ENCODE data around the gene AKR1A1. TPM values are rescaled to one million over a fixed set of nuclear protein-coding genes. Genes with fewer than 3 reads are reported as not detected.

The AKR1A1 gene
- total RNA-seq, 1 donor from 2014 or later, result 203 TPM

DNA sequence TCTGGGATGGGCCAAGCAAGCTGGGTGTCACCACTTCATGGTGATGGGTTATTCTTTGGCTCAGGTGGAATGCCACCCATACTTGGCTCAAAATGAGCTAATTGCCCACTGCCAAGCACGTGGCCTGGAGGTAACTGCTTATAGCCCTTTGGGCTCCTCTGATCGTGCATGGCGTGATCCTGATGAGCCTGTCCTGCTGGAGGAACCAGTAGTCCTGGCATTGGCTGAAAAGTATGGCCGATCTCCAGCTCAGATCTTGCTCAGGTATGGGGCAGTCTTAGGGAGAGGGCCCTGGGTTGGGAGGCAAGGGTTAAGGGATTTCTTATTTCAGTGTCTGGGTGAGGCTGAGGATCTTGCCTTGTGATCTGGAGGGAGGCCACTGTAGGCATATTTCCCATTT lies 17.8 kb downstream of the AKR1A1 start:
- intact Hi-C loops (cut with DNase I), result no loop called here
- peaks cover 64% of the 10 kb centered on the region for H3K36me3 ChIP-seq

DNA sequence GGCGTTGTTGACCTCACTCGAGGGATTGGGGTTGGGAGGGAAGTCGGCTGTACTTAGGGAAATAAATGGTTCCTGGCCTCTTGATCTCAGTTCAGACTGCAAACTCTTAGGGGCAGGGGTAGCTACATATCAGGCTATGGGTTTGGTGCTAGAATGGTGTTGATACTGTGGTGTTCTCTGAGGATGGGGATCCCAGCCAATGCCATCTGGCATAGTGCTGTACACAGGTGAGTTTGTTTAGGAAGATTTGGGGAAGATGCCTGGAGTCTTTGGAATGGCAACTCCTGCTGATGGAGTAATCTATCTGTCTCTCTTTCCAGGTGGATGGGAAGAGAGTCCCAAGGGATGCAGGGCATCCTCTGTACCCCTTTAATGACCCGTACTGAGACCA lies 18.9 kb downstream of the AKR1A1 start:
- H3K4me1 ChIP-seq, result peaks cover 12% of the 10 kb centered on the region
- H3K36me3 ChIP-seq, result peaks cover 53% of the 10 kb centered on the region
- no peak overlapping the region for H3K4me3 ChIP-seq
- DNase-seq (no peak), ATAC-seq (no peak)
- intact Hi-C loops (cut with DNase I), result no loop called here
- TF ChIP-seq, protein P1, sequence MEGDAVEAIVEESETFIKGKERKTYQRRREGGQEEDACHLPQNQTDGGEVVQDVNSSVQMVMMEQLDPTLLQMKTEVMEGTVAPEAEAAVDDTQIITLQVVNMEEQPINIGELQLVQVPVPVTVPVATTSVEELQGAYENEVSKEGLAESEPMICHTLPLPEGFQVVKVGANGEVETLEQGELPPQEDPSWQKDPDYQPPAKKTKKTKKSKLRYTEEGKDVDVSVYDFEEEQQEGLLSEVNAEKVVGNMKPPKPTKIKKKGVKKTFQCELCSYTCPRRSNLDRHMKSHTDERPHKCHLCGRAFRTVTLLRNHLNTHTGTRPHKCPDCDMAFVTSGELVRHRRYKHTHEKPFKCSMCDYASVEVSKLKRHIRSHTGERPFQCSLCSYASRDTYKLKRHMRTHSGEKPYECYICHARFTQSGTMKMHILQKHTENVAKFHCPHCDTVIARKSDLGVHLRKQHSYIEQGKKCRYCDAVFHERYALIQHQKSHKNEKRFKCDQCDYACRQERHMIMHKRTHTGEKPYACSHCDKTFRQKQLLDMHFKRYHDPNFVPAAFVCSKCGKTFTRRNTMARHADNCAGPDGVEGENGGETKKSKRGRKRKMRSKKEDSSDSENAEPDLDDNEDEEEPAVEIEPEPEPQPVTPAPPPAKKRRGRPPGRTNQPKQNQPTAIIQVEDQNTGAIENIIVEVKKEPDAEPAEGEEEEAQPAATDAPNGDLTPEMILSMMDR (IDR thresholded peaks at IDR 0.05), result no peak
- H3K27me3 ChIP-seq (ENCODE audit: low read depth), result no peaks in the 10 kb centered on the region
- no peaks in the 10 kb centered on the region for H3K9me3 ChIP-seq
- H3K27ac ChIP-seq, result peak overlapping the region; percentile 21

More for the DNA sequence above, 17.8 kb downstream of the AKR1A1 start:
- Histone ChIP-seq H3K27me3 (ENCODE audit: low read depth) (no peaks in the 10 kb centered on the region), H3K4me3 (no peak overlapping the region), H3K27ac (no peak overlapping the region), H3K4me1 (peaks cover 12% of the 10 kb centered on the region), H3K9me3 (no peaks in the 10 kb centered on the region)
- no peak for ATAC-seq
- DNase-seq, result no peak
- TF ChIP-seq, protein P1 (IDR thresholded peaks at IDR 0.05), result no peak

DNA sequence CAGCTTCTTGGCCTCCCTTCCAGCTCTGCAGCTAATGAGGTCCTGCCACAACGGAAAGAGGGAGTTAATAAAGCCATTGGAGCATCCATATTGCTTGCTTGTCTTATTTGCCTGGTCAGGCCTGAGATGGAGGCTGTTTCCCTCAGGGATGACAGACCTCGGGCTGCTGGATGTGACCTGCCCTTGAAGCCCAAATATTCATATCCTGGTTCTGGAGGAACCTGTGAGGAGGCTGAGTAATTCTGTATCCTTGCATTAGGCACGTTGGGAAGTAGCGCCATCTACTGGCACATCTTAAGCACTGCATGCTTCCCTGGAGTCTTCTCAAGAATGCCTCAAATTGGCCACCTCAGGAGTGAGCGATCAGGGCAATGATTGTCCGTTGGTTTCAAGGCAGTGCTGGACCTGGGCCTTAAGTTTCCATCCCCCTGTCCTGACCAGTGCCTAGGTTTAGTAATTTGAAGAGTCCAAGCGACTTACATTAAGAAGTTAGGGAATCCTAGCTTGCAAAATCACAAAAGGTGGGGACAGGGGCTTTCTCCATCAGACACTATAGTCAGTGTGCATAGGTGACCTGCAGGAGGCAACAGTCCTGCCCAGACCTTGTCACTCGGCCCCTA lies 19.4 kb downstream of the AKR1A1 start:
- ATAC-seq (peak; percentile 90 to 95), DNase-seq (peak; percentile 61)
- Histone ChIP-seq H3K36me3 (peaks cover 51% of the 10 kb centered on the region), H3K4me1 (peaks cover 12% of the 10 kb centered on the region), H3K9me3 (no peaks in the 10 kb centered on the region), H3K27me3 (ENCODE audit: low read depth) (no peaks in the 10 kb centered on the region), H3K4me3 (no peak overlapping the region), H3K27ac (peak overlapping the region; percentile 21)
- TF ChIP-seq, protein P1 (IDR thresholded peaks at IDR 0.05), result peak; percentile 99
- intact Hi-C loops (cut with DNase I), result loop anchor here (5.0 kb wide), 1 partner anchor 58 kb away; no protein-coding TSS in a partner anchor

- H3K27me3 ChIP-seq (ENCODE audit: low read depth), result no peaks in the 10 kb centered on the region
- H3K27ac ChIP-seq, result no peak overlapping the region
- H3K36me3 ChIP-seq, result peaks cover 51% of the 10 kb centered on the region
- H3K4me1 ChIP-seq, result peaks cover 12% of the 10 kb centered on the region
- TF ChIP-seq, protein P1 (IDR thresholded peaks at IDR 0.05), result no peak
- intact Hi-C loops (cut with DNase I), result loop anchor here (5.0 kb wide), 1 partner anchor 58 kb away; no protein-coding TSS in a partner anchor
- DNase-seq (no peak), ATAC-seq (no peak)
- no peak overlapping the region for H3K4me3 ChIP-seq
- H3K9me3 ChIP-seq, result no peaks in the 10 kb centered on the region
These were observed 20.0 kb downstream of the AKR1A1 start for GRCh38 chr1:45570631-45571030.

DNA sequence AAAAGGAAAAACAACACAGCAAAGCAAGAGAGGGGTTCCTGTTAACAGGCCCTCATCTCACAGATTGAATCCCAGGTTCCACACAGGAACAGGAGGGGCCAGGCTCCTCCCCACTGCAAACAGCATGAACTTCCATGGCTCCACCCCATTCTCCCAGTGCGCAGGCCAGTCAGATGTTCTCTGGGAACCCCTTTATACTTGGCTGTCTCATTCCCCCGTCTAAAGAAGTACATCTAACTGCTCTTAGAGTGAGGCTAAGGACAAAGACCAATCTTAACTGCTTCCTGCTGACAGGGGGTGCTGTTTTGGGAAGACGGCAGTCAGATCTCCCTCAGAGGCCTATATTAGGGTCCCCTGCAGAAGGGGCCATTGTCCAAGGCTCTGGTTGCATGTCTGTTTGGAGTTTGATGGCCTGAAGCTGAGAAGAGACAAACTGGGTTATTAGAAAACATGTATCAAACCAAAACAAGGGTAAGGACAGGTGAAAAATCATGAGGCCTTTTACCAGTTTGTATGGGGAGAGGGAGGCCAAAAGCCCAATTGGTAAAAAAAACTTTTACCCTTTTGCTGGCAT lies 22.7 kb downstream of the AKR1A1 start:
- TF ChIP-seq, protein P1 (IDR thresholded peaks at IDR 0.05), result no peak
- intact Hi-C loops (cut with DNase I), result loop anchor here (5.0 kb wide), 1 partner anchor 61 kb away; no protein-coding TSS in a partner anchor
- H3K4me1 ChIP-seq, result no peaks in the 10 kb centered on the region
- no peaks in the 10 kb centered on the region for H3K9me3 ChIP-seq
- no peaks in the 10 kb centered on the region for H3K27me3 ChIP-seq (ENCODE audit: low read depth)
- peaks cover 26% of the 10 kb centered on the region for H3K36me3 ChIP-seq
- DNase-seq (no peak), ATAC-seq (no peak)
- no peak overlapping the region for H3K4me3 ChIP-seq
- H3K27ac ChIP-seq, result no peak overlapping the region

All from lower lobe of right lung (tissue), 2 donors.